GM23338 (cell line): ENCODE measurements around the gene CCNB2.

Experiments
- CREB1 ChIP-seq: fragments of 250-450 bp; sonication (Bioruptor Pico); IDR thresholded peaks from 2 replicates; pipeline ENCODE4 v1.5.0; 2020; ENCODE audit warnings: low read depth, mild to moderate bottlenecking, moderate library complexity
- POLR2AphosphoS5 ChIP-seq: IDR thresholded peaks from 2 replicates; pipeline ENCODE4 v1.6.1; 2016; ENCODE audit warnings: antibody characterized with exemption, low read depth
- TF ChIP-seq, protein P1 (sequence below), 2 experiments: fragments of 200-600 bp in 1 of 2; sonication (generic) in 1 of 2; conservative IDR thresholded peaks; 2 replicates each; pipeline versions ENCODE4 v1.5.1 to v1.6.1; 2016 to 2017; ENCODE audit warnings: antibody characterized with exemption in 2 of 2, low read depth in 2 of 2, mild to moderate bottlenecking in 2 of 2, moderate library complexity in 1 of 2

DNA sequence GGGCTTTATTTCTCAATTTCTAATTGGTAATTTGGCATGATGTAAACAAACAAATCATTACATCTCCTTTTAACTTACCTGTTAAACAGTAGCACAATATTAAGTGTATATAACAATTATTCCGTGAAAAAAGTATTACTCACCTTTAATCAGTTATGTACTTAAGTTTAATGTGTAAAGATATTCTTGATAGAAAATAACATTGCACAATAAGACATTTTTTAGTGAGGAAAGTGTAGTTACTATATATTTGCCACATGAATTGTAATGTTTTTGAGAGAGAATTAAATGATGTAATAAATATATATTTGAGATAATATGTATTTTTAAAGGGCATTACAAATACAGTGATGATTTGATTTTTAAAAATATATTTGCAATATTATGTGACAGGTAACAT is 10.9 kb upstream of the CCNB2 start:
- no peak for TF ChIP-seq POLR2AphosphoS5
- TF ChIP-seq, protein P1, sequence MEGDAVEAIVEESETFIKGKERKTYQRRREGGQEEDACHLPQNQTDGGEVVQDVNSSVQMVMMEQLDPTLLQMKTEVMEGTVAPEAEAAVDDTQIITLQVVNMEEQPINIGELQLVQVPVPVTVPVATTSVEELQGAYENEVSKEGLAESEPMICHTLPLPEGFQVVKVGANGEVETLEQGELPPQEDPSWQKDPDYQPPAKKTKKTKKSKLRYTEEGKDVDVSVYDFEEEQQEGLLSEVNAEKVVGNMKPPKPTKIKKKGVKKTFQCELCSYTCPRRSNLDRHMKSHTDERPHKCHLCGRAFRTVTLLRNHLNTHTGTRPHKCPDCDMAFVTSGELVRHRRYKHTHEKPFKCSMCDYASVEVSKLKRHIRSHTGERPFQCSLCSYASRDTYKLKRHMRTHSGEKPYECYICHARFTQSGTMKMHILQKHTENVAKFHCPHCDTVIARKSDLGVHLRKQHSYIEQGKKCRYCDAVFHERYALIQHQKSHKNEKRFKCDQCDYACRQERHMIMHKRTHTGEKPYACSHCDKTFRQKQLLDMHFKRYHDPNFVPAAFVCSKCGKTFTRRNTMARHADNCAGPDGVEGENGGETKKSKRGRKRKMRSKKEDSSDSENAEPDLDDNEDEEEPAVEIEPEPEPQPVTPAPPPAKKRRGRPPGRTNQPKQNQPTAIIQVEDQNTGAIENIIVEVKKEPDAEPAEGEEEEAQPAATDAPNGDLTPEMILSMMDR (conservative IDR thresholded peaks at IDR 0.05; ENCODE audit: low read depth in 2 of 2): no peak
- TF ChIP-seq CREB1 (CRISPR knock-in tag): no peak
